Measurements from ENCODE around the gene ZXDA.

The ZXDA gene

DNA sequence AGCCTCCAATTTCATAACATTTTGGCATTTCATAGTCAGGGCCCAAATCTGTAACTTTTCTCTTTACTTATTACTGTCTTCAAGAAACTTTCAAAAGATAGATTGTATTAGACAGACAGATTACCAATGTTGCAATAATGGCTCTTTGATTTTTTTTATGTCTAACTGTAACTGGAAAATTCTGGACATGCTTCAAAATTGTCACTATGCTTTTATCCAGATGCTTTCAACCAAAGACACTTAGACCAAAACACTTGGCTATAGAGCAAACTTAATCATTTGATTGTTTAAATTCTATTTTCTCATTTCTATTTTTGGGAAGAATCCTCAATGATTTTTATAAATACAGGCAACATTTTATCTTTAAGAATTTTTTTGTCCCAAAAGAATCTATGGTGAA is 10.4 kb downstream of the ZXDA start:
- no peak for DNase-seq

GRCh38 chrX:57899064-57899463 is 11.2 kb downstream of the ZXDA start:
- DNase-seq, result no peak

- DNase-seq, result no peak
Observed at GRCh38 chrX:57871463-57871862, 38.8 kb downstream of the ZXDA start.

All from right kidney (tissue), 1 donor.